IMR-90 (cell line): ENCODE results near the gene MID1. TPM values are rescaled to one million over a fixed set of nuclear protein-coding genes. Genes with fewer than 3 reads are reported as not detected.

Experiments used
- ATAC-seq: fragments of 200-7000 bp; cut with Tn5 transposase; 2 replicates; pipeline ENCODE4 v1.9.1; 2020; ENCODE audit warnings: low read depth, mild to moderate bottlenecking, moderate library complexity
- BruUV-seq: library from RNA; stranded (reverse); fragments of 400-500 nt; replicated peaks from 2 replicates; lab custom pipeline; 2021; lab: Mats Ljungman, UMichigan
- CTCF ChIA-PET: fragments of 300-600 bp; formaldehyde crosslinking; extraction: SDS; loops from one replicate; lab custom pipeline; 2021; ENCODE audit warnings: antibody characterized with exemption; lab: Yijun Ruan, JAX
- POLR2A ChIA-PET: fragments of 300-600 bp; sonication (Branson Sonifier 250); formaldehyde crosslinking; loops from one replicate; lab custom pipeline; 2022; ENCODE audit warnings: antibody characterized with exemption; ENCODE audit not compliant: unreplicated experiment; lab: Charles Lee
- DNase-seq: peaks from one replicate; pipeline ENCODE4 v3.0.0; 2013
- H2AFZ ChIP-seq: replicated peaks from 2 replicates; pipeline ENCODE3; 2013; ENCODE audit warnings: low read length, mild to moderate bottlenecking; ENCODE audit not compliant: poor library complexity
- H2AK5ac ChIP-seq: 2 replicates; pipeline ENCODE4 v1.6.1; 2013; ENCODE audit warnings: low read depth, low read length, inconsistent platforms
- H2AK9ac ChIP-seq: replicated peaks from 2 replicates; pipeline ENCODE3; 2013; ENCODE audit warnings: mild to moderate bottlenecking, low read depth, low read length, moderate library complexity; ENCODE audit not compliant: poor library complexity
- H2BK120ac ChIP-seq: 2 replicates; pipeline ENCODE4 v1.6.1; 2013; ENCODE audit warnings: low read depth, low read length, inconsistent platforms
- H2BK15ac ChIP-seq: 3 replicates; pipeline ENCODE4 v1.6.1; 2013; ENCODE audit warnings: low read depth, low read length, inconsistent platforms
- H2BK20ac ChIP-seq: 2 replicates; pipeline ENCODE4 v1.6.1; 2013; ENCODE audit warnings: low read depth, mild to moderate bottlenecking, inconsistent platforms, low read length, moderate library complexity
- H2BK5ac ChIP-seq: 2 replicates; pipeline ENCODE4 v1.6.1; 2013; ENCODE audit warnings: mild to moderate bottlenecking, low read depth, low read length, inconsistent platforms; ENCODE audit not compliant: poor library complexity, severe bottlenecking
- H3K14ac ChIP-seq: replicated peaks from 2 replicates; pipeline ENCODE4 v1.6.1; 2013; ENCODE audit warnings: low read depth, low read length, inconsistent platforms
- H3K18ac ChIP-seq: 2 replicates; pipeline ENCODE4 v1.6.1; 2013; ENCODE audit warnings: low read depth, low read length, control low read depth
- H3K23ac ChIP-seq: 2 replicates; pipeline ENCODE4 v1.6.1; 2013; ENCODE audit warnings: low read depth, low read length, inconsistent platforms
- H3K27ac ChIP-seq: 2 replicates; pipeline ENCODE4 v1.5.1; 2013; ENCODE audit warnings: mild to moderate bottlenecking, control low read depth, low read length; ENCODE audit not compliant: insufficient read depth
- H3K27me3 ChIP-seq: 2 replicates; pipeline ENCODE4 v1.6.1; 2013; ENCODE audit warnings: low read length; ENCODE audit not compliant: control insufficient read depth, insufficient read depth
- H3K36me3 ChIP-seq: 2 replicates; pipeline ENCODE4 v1.6.1; 2013; ENCODE audit warnings: low read length, mixed read lengths; ENCODE audit not compliant: control insufficient read depth, insufficient read depth
- H3K4ac ChIP-seq: 2 replicates; pipeline ENCODE4 v1.6.1; 2013; ENCODE audit warnings: low read depth, low read length, inconsistent platforms
- H3K4me1 ChIP-seq: 2 replicates; pipeline ENCODE4 v1.6.1; 2013; ENCODE audit warnings: low read length, mixed read lengths; ENCODE audit not compliant: control insufficient read depth, insufficient read depth
- H3K4me2 ChIP-seq: 2 replicates; pipeline ENCODE4 v1.6.1; 2013; ENCODE audit warnings: low read depth, mild to moderate bottlenecking, control low read depth, low read length, moderate library complexity
- H3K4me3 ChIP-seq: 2 replicates; pipeline ENCODE4 v1.5.1; 2013; ENCODE audit warnings: low read depth, mild to moderate bottlenecking, control low read depth, low read length, moderate library complexity; ENCODE audit not compliant: insufficient read depth
- H3K56ac ChIP-seq: 2 replicates; pipeline ENCODE4 v1.6.1; 2013; ENCODE audit warnings: low read length, inconsistent platforms; ENCODE audit not compliant: insufficient read depth; ENCODE audit errors: extremely low read depth
- H3K79me1 ChIP-seq, 2 experiments: 2 replicates each; pipeline ENCODE4 v1.6.1; 2013; ENCODE audit warnings: low read length in 2 of 2, inconsistent platforms in 1 of 2, low read depth in 1 of 2
- H3K9ac ChIP-seq: 2 replicates; pipeline ENCODE4 v1.6.1; 2013; ENCODE audit warnings: low read depth, low read length, control low read depth
- H3K9me1 ChIP-seq: 2 replicates; pipeline ENCODE4 v1.6.1; 2013; ENCODE audit warnings: low read length, inconsistent platforms; ENCODE audit not compliant: insufficient read depth
- H3K9me3 ChIP-seq: 2 replicates; pipeline ENCODE4 v1.6.1; 2013; ENCODE audit warnings: low read length; ENCODE audit not compliant: control insufficient read depth, insufficient read depth
- H4K20me1 ChIP-seq: 2 replicates; pipeline ENCODE4 v1.6.1; 2013; ENCODE audit warnings: low read length, inconsistent platforms; ENCODE audit not compliant: insufficient read depth
- H4K5ac ChIP-seq: 2 replicates; pipeline ENCODE4 v1.6.1; 2013; ENCODE audit warnings: mild to moderate bottlenecking, low read depth, low read length, control low read depth
- H4K8ac ChIP-seq, 2 experiments: 2 replicates each; pipeline ENCODE4 v1.6.1; 2013; ENCODE audit warnings: low read depth in 2 of 2, low read length in 2 of 2, control low read depth in 1 of 2, inconsistent platforms in 1 of 2
- H4K91ac ChIP-seq: 2 replicates; pipeline ENCODE4 v1.6.1; 2013; ENCODE audit warnings: low read depth, low read length, inconsistent platforms; ENCODE audit not compliant: insufficient read depth
- BHLHE40 ChIP-seq: fragments of 150-350 bp; IDR thresholded peaks from 2 replicates; pipeline ENCODE4 v1.6.1; 2016; ENCODE audit warnings: mild to moderate bottlenecking, low read depth, low read length
- CHD1 ChIP-seq: IDR thresholded peaks from 2 replicates; pipeline ENCODE4 v1.6.1; 2012; ENCODE audit warnings: low read depth, low read length, improper control_type of control experiment
- FOS ChIP-seq: fragments of 150-350 bp; IDR thresholded peaks from 2 replicates; pipeline ENCODE4 v1.6.1; 2016; ENCODE audit warnings: low read depth, low read length
- MAZ ChIP-seq: IDR thresholded peaks from 2 replicates; pipeline ENCODE4 v1.6.1; 2012; ENCODE audit warnings: low read depth, mild to moderate bottlenecking, low read length, improper control_type of control experiment, moderate library complexity, borderline replicate concordance
- MXI1 ChIP-seq: IDR thresholded peaks from 2 replicates; pipeline ENCODE4 v1.6.1; 2012; ENCODE audit warnings: low read depth, mild to moderate bottlenecking, low read length, moderate library complexity, borderline replicate concordance
- NFE2L2 ChIP-seq: fragments of 150-350 bp; IDR thresholded peaks from 2 replicates; pipeline ENCODE4 v1.6.1; 2016; ENCODE audit warnings: low read depth, mild to moderate bottlenecking, low read length
- RAD21 ChIP-seq: IDR thresholded peaks from 2 replicates; pipeline ENCODE4 v1.6.1; 2012; ENCODE audit warnings: low read length, improper control_type of control experiment
- RFX5 ChIP-seq: IDR thresholded peaks from 2 replicates; pipeline ENCODE4 v1.8.0; 2012; ENCODE audit warnings: low read depth, mild to moderate bottlenecking, low read length, moderate library complexity
- SMC3 ChIP-seq: fragments of 150-350 bp; IDR thresholded peaks from 2 replicates; pipeline ENCODE4 v1.6.1; 2016; ENCODE audit warnings: low read depth, mild to moderate bottlenecking, antibody characterized with exemption, low read length, moderate library complexity
- WGBS, 2 experiments: methylation state at CpG; one replicate each; pipeline versions ENCODE4 v1.1.5 to v1.1.7; 2013; ENCODE audit warnings: missing lambda C conversion rate in 2 of 2; ENCODE audit not compliant: insufficient read length in 1 of 2; ENCODE audit errors: extremely low coverage in 2 of 2; 5-methylcytosine and 5-hydroxymethylcytosine counted together
- dilution Hi-C: fragments of 300-500 bp; cut with HindIII; formaldehyde crosslinking; loops from one replicate; pipeline ENCODE4 v1.14.3; 2018; ENCODE audit warnings: low sequenced_read_pairs; ENCODE audit not compliant: unreplicated experiment
- in situ Hi-C: fragments of 300-500 bp; cut with MboI; formaldehyde crosslinking; loops from 3 replicates; pipeline ENCODE4 v1.14.3; 2019; ENCODE audit warnings: low sequenced_read_pairs, inconsistent platforms, mixed read lengths
- intact Hi-C: fragments of 100-400 bp; cut with micrococcal nuclease; formaldehyde crosslinking; loops from 2 replicates; pipeline ENCODE4 v1.10.0; 2022
- polyA plus RNA-seq, 3 experiments: library from polyadenylated mRNA; depleted of rRNA; stranded (reverse); fragments of >200 nt; gene quantifications; 2 replicates each; pipeline ENCODE4 v1.2.3, GENCODE V29; 2012; ENCODE audit warnings: low replicate concordance in 1 of 3
- total RNA-seq: library from RNA; depleted of rRNA; stranded (reverse); fragments of >200 nt; gene quantifications from 2 replicates; pipeline ENCODE4 v1.2.3, GENCODE V29; 2012

The MID1 gene
- total and polyA plus RNA-seq, 2 of the 4 experiments (the other 2 are of a cell fraction): 37.2 to 106 TPM

DNA sequence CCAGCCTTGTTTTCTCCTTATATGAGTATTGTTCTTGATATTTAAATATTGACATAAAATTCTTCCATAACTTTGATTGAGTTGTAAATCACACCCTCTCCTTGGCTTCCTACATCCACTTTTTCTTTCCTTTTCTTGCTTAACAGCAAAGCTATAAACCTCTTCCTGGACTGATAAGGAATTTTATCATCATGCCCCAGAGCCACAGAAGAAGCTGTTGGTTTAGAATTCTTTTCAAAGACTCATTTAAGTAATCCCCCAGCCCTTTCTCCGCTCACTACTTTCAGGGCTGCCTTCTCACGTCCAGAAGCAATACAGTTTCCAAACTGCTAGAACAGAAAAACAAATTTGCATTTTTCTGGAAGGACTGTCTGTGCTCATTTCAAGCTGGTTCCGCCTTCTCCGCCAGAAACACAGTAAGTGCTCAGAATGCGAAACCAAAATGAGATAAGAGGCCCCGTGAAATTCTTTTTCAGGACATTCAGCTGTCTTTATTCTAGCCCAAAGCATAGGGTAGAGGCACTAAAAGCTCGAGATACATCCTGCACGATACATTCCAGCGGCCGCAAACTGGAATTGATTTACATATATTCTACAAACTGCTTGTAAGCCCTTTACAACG lies 849 bp downstream of the MID1 start:
- no peak overlapping the region for H4K5ac ChIP-seq
- in situ Hi-C loops (loop anchor here (10.0 kb wide), 1 partner anchor 425 kb away; no protein-coding TSS in a partner anchor), dilution Hi-C loops (no loop called here), intact Hi-C loops (loop anchor here (2.0 to 5.0 kb wide), 6 partner anchors 15 to 483 kb away; no protein-coding TSS in a partner anchor)
- H3K79me1 ChIP-seq: peaks cover 2 to 15% of the 10 kb centered on the region in 2 experiments; a peak in 1 of 4 replicates
- peak overlapping the region; percentile 89 for H3K9ac ChIP-seq
- ChIA-PET POLR2A (no interaction called here), CTCF (interaction anchor here (0.5 to 2.0 kb wide), 6 partner anchors 17 to 441 kb away, joined by 3 to 7 read pairs (median 3); no protein-coding TSS in a partner anchor)
- H3K4me3 ChIP-seq: peak overlapping the region; percentile 60
- no peaks in the 10 kb centered on the region for H3K27me3 ChIP-seq
- DNase-seq: no peak
- H3K4me2 ChIP-seq: peak overlapping the region; percentile 95
- no peaks in the 10 kb centered on the region for H3K36me3 ChIP-seq
- H2BK5ac ChIP-seq: peak overlapping the region; percentile 66
- H3K27ac ChIP-seq: peak overlapping the region; percentile 54
- H2BK20ac ChIP-seq: no peak overlapping the region
- peaks cover 10% of the 10 kb centered on the region for H3K4me1 ChIP-seq
- peak overlapping the region; percentile 45 for H3K18ac ChIP-seq
- peak overlapping the region; percentile 39; the same call in 1 of the 2 replicates for H3K4ac ChIP-seq
- peak overlapping the region; percentile 37; the same call in 1 of the 2 replicates for H3K56ac ChIP-seq
- ATAC-seq: no peak
- H2AFZ ChIP-seq: peak overlapping the region; percentile 74
- no peaks in the 10 kb centered on the region for H4K20me1 ChIP-seq
- TF ChIP-seq MXI1 (no peak), FOS (no peak), RAD21 (no peak), SMC3 (no peak), CHD1 (no peak), RFX5 (no peak), NFE2L2 (no peak), MAZ (no peak), BHLHE40 (no peak)
- H2BK120ac ChIP-seq: peak overlapping the region; percentile 47; the same call in 1 of the 2 replicates
- H2AK5ac ChIP-seq: no peak overlapping the region
- no peak overlapping the region for H2AK9ac ChIP-seq
- BruUV-seq: no TSS peak
- no peak overlapping the region; a peak in 1 of 4 replicates for H4K8ac ChIP-seq
- WGBS, 2 experiments: 17% methylated on average over 1 of the region's 11 CpGs; no CpG with 5 or more reads in 1 of the 2 experiments
- peak overlapping the region; percentile 51; the same call in 1 of the 2 replicates for H3K14ac ChIP-seq
- no peak overlapping the region; the same call in 1 of the 2 replicates for H4K91ac ChIP-seq
- no peaks in the 10 kb centered on the region for H3K9me3 ChIP-seq
- H2BK15ac ChIP-seq: no peak overlapping the region
- peak overlapping the region; percentile 11 for H3K23ac ChIP-seq
- no peaks in the 10 kb centered on the region for H3K9me1 ChIP-seq
